Natural killer cell treated with Interleukin-12 subunit alpha and Interleukin-12 subunit beta and Interleukin-15 and Interleukin-18, amount 100 ng/mL, for 72 hours (primary cell): Measurements from ENCODE around the gene SIM2. TPM values are rescaled to one million over a fixed set of nuclear protein-coding genes. Genes with fewer than 3 reads are reported as not detected.
A peak's percentile ranks its signal among the peaks of the same experiment; 100 is the strongest.

Source experiments
- ATAC-seq, 2 donors: fragments of 150-1000 bp; cut with Tn5 transposase in 1 of 2; sonication (Bioruptor Pico), chemical (Tn5 transposase) in 1 of 2; 2 replicates each; pipeline ENCODE4 v1.10.0; 2021
- DNase-seq: peaks from one replicate; pipeline ENCODE4 v3.0.0; 2022; ENCODE audit warnings: low spot score
- H3K27ac Mint-ChIP-seq, 2 donors: 1 replicate in 1 of 2; 2 replicates in 1 of 2; pipeline ENCODE4 v1.8.0; 2022; ENCODE audit warnings: mixed read lengths in 2 of 2, mild to moderate bottlenecking in 1 of 2, moderate library complexity in 1 of 2
- H3K27me3 Mint-ChIP-seq, 2 donors: 1 replicate in 1 of 2; 2 replicates in 1 of 2; pipeline ENCODE4 v1.8.0; 2022; ENCODE audit warnings: mixed read lengths in 2 of 2
- H3K36me3 Mint-ChIP-seq: one replicate; pipeline ENCODE4 v1.8.0; 2022; ENCODE audit warnings: mixed read lengths
- H3K4me1 Mint-ChIP-seq, 2 donors: 1 replicate in 1 of 2; 2 replicates in 1 of 2; pipeline ENCODE4 v1.8.0; 2022; ENCODE audit warnings: low read depth in 2 of 2, mixed read lengths in 2 of 2, mild to moderate bottlenecking in 1 of 2
- H3K4me3 Mint-ChIP-seq: one replicate; pipeline ENCODE4 v1.8.0; 2022; ENCODE audit warnings: mixed read lengths
- H3K9me3 Mint-ChIP-seq: 2 replicates; pipeline ENCODE4 v1.8.0; 2022; ENCODE audit warnings: mixed read lengths
- total RNA-seq, 2 donors: library from RNA; stranded (reverse); gene quantifications; one replicate each; pipeline ENCODE4 v1.2.3, GENCODE V29; 2022

The SIM2 gene
- total RNA-seq, 2 donors from 2014 or later = 0.47 TPM; not detected in 1

DNA sequence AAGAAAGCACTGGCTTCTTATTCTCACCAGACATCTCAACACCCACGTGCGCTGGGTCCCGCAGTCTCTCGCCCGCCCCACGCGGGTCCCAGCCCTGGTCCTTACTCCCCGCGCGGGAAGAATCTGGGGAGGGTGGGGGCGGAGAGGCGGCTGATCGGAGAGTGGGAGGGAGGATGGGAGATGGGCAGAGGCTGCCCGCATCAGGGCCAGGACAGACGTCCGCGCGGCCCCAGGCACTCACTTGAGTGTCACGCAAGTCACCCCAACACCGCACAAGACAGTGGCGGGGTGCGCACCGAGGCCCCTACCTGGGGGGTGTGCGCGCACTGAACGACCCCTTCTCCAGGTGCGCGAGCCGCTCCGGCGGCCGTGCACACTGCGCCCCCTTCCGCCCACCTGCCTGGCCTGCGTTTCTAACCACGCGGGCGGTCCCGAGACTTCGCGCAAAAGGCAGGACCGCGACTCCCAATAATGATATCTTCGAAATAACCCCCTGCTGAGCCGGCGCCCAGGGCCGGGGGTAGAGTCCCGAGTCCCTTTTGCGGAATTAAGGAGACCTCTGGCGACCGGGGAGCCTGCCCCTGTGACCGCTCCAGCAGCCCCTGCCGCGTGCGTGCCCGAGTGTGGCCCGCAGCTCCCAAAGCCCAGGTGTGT lies 6.0 kb upstream of the SIM2 start:
- Mint-ChIP-seq H3K4me3 (no peak overlapping the region), H3K9me3 (no peaks in the 10 kb centered on the region), H3K4me1 (peaks cover 0 to 5% of the 10 kb centered on the region in 2 donors), H3K36me3 (no peaks in the 10 kb centered on the region), H3K27me3 (peaks cover 58 to 79% of the 10 kb centered on the region in 2 donors), H3K27ac (no peak overlapping the region)
- DNase-seq (no peak), ATAC-seq (no peak)

DNA sequence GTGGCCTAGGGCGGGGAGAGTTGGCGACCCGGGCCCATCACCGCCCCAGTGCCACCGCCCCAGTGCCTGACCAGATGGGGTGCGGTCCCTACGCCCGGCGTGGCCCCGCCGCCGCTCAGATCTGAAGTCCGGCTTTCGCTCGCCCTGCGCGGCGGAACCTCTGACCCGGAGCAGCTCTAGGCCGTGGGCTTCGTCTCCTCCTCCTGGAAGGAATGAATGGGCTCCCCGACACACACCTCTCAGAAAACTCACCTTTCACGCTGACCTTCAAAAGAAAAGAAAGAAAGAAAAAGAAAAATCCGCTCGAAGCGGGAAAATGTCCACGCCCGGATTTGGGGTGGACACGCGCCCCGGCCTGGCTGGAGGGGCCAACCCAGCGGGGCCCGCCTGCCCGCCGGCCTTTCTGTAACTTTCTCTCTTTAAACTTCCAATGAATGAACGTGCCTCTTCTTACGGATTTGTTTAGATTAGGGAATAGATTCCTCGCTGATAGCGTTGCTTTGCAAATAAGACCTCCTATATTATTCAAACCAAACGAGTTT lies 5.4 kb upstream of the SIM2 start:
- no peak for ATAC-seq
- Mint-ChIP-seq H3K4me1 (peaks cover 0 to 5% of the 10 kb centered on the region in 2 donors), H3K9me3 (no peaks in the 10 kb centered on the region), H3K4me3 (no peak overlapping the region), H3K36me3 (no peaks in the 10 kb centered on the region), H3K27me3 (peaks cover 55 to 75% of the 10 kb centered on the region in 2 donors), H3K27ac (no peak overlapping the region)
- DNase-seq = no peak

DNA sequence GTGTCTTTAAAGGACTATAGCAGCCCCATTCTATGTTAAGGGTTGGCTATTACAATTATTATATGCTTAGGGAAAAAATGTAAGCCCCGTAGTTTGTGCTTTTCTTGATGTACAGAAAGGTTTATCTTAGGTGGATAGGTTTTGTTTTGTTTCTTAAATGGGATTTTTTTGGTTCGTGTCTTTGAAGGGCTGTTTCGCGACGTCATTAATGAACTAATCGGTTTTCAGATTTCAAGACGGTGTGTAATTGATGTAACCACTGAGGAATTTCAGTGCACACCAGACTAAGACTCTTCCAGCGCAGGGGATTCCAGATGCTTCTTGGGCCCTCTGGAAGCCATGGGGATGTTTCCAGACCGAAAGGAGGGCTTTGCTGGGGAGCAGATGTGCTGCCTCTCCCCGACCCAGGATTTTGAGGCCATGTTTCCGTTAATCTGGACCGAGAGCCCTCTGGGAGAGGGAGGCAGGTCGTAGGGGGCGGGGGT lies 4.8 kb upstream of the SIM2 start:
- Mint-ChIP-seq H3K36me3 (no peaks in the 10 kb centered on the region), H3K4me1 (peaks cover 0 to 5% of the 10 kb centered on the region in 2 donors), H3K27ac (no peak overlapping the region), H3K27me3 (peaks cover 53 to 70% of the 10 kb centered on the region in 2 donors), H3K9me3 (no peaks in the 10 kb centered on the region), H3K4me3 (no peak overlapping the region)
- DNase-seq (no peak), ATAC-seq (no peak)

DNA sequence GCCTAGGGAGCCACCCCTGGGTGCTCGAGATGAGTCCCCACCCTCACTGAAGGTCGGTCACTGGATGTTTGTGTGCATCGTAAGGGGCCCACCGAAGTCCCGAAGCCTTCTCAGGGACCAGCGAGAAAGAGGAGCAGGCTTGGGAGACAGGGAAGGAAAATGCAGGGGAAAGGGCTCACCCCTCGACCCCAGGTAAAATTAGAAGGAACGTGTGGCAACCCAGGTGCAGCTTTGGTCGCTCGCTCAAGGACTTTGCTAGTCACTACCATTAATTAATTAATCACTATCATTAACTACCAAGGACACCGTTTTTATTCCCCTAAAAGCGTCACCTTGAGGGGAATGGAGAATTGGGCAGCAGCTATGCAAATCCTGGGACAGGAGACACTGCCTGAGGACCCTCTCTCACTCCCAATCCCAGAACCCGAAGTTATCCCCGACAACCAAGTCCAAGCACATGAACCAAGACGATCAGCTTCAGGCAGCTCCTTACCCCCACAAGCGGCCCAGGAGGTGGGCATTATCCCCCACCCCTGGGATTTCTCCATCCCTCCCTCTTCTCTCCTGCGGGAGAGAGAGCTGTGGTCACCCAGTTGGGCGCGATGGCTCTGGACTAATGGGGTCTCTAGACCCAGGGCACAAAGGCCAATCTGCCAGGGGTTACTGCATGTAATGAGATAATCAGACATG lies 4.2 kb upstream of the SIM2 start:
- peaks cover 0 to 5% of the 10 kb centered on the region in 2 donors for H3K4me1 Mint-ChIP-seq
- H3K36me3 Mint-ChIP-seq = no peaks in the 10 kb centered on the region
- H3K27ac Mint-ChIP-seq = no peak overlapping the region
- DNase-seq (no peak), ATAC-seq (no peak)
- H3K9me3 Mint-ChIP-seq = no peaks in the 10 kb centered on the region
- peaks cover 48 to 63% of the 10 kb centered on the region in 2 donors for H3K27me3 Mint-ChIP-seq
- no peak overlapping the region for H3K4me3 Mint-ChIP-seq

DNA sequence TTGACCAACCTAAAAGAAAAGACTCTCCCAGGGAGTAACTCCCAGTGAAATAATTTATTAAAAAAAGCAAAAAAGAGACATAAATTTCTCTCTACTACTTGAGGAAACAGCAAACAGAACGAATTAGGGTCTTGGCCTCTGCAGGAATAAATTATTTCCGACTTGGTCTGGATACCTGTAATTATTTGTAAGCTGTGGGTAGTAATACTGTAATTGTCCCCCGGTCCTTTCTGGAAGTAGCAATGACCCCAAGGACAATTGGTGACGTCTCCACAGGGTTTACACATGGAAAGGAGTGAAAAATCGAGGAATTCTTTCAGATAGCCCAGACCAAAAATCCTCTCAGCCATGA lies 3.7 kb upstream of the SIM2 start:
- no peak overlapping the region for H3K4me3 Mint-ChIP-seq
- no peak overlapping the region for H3K27ac Mint-ChIP-seq
- DNase-seq = no peak
- ATAC-seq = no peak
- H3K27me3 Mint-ChIP-seq = peaks cover 49 to 63% of the 10 kb centered on the region in 2 donors
- H3K9me3 Mint-ChIP-seq = no peaks in the 10 kb centered on the region
- H3K4me1 Mint-ChIP-seq = peaks cover 3 to 7% of the 10 kb centered on the region in 2 donors
- no peaks in the 10 kb centered on the region for H3K36me3 Mint-ChIP-seq

DNA sequence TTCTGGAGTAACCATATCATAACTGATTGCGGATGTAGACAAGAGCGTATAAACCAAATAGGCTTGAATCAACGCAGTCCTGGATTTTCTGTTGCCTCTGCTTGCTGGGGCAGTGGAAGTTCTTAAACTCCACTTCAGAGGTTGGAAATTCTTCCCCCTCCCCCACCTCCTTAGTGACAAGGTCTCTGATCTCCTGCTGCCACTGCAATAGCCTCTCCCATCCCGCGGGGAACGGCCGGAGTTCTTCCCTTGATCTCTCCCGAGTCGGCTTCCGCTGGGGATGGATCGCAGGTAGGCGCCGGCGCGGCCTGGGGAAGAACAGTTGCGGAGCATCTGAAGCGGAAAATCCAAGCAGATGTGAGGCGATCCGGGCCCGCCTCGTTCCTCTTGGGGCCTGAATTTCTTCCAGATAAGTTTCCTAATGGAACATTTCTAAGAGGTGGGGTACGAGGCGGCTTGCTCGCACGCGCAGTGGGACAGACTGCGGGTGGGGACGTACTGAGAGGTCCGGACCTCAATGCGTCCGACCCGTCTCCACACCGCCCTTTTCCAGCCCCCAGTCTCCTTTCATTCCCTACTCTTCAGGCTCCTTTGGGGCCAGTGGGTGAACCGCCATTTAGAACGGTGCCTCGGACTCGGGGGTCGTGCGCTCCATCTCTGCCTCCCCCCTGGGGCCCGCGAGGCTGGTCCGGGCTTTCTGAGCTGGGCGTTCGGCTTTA lies 3.1 kb upstream of the SIM2 start:
- H3K4me3 Mint-ChIP-seq = no peak overlapping the region

DNA sequence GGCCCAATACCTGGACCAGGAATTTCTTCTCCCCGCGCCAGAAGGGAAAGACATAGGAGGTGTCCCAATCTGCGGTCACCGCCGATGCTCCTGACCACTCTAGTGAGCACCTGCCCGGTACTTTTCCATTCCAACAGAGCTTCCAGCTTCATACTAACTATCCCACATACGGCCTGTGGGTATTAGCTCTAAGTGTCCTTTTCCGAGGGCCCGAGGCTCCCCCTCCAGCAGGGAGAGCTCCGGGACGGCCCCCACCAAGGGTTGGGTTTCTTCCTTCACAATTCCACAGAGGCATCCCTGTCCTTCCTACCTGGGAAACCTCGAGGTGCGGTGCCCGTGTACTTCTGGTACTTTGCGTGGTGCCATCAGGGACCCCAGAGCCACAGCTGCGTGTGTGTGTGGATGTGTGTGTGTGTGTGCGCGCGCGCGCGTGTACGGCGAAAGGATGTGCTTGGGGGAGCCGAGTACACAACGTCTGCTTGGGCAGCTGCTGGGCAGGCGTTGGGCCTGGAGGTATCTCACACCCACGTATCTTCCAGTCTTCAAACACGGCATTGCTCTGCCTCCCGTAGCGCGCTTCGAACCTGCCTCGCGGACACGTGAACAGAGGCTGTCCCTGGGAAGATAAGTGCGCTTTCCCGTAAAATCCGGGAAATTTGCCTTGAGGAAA lies 2.4 kb upstream of the SIM2 start:
- H3K4me3 Mint-ChIP-seq = no peak overlapping the region
- no peak overlapping the region for H3K27ac Mint-ChIP-seq
- ATAC-seq (no peak), DNase-seq (no peak)
- H3K9me3 Mint-ChIP-seq = no peaks in the 10 kb centered on the region
- peaks cover 49 to 58% of the 10 kb centered on the region in 2 donors for H3K27me3 Mint-ChIP-seq
- H3K36me3 Mint-ChIP-seq = no peaks in the 10 kb centered on the region
- peaks cover 8 to 12% of the 10 kb centered on the region in 2 donors for H3K4me1 Mint-ChIP-seq

More for the DNA sequence above, 3.1 kb upstream of the SIM2 start:
- Mint-ChIP-seq H3K9me3 (no peaks in the 10 kb centered on the region), H3K27ac (no peak overlapping the region), H3K36me3 (no peaks in the 10 kb centered on the region), H3K4me1 (peaks cover 7 to 12% of the 10 kb centered on the region in 2 donors), H3K27me3 (peaks cover 50 to 63% of the 10 kb centered on the region in 2 donors)
- DNase-seq (no peak), ATAC-seq (no peak)

DNA sequence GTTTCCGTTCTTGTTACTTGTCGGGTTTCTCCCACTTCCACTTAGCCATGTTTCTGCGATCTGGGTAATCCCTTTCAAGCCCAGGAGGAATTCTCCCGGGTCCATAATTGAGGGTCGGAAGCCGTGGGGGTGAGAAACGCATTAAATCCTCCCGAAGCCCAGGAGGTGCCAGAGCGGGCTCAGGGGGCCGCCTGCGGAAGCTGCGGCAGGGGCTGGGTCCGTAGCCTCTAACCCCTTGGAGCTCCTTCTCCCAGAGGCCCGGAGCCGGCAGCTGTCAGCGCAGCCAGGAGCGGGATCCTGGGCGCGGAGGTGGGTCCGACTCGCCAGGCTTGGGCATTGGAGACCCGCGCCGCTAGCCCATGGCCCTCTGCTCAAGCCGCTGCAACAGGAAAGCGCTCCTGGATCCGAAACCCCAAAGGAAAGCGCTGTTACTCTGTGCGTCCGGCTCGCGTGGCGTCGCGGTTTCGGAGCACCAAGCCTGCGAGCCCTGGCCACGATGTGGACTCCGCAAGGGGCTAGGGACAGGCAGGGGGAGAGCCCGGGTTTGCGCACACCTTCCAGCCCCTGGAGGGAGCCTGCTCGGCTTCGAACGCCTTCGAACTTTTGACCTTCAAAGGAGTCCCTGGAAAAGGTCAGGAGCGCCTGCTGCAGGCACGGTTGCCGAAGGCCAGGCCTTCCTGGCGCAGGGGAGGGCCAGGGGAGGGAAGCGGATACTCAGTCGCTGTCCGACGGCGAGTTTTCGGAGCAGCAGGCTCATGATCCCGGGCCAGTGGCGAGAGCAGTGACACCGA lies 1.7 kb upstream of the SIM2 start:
- H3K27me3 Mint-ChIP-seq = peaks cover 48 to 57% of the 10 kb centered on the region in 2 donors
- H3K9me3 Mint-ChIP-seq = no peaks in the 10 kb centered on the region
- H3K27ac Mint-ChIP-seq = no peak overlapping the region
- peaks cover 10 to 12% of the 10 kb centered on the region in 2 donors for H3K4me1 Mint-ChIP-seq
- no peak for ATAC-seq
- no peaks in the 10 kb centered on the region for H3K36me3 Mint-ChIP-seq
- DNase-seq = no peak
- no peak overlapping the region for H3K4me3 Mint-ChIP-seq

DNA sequence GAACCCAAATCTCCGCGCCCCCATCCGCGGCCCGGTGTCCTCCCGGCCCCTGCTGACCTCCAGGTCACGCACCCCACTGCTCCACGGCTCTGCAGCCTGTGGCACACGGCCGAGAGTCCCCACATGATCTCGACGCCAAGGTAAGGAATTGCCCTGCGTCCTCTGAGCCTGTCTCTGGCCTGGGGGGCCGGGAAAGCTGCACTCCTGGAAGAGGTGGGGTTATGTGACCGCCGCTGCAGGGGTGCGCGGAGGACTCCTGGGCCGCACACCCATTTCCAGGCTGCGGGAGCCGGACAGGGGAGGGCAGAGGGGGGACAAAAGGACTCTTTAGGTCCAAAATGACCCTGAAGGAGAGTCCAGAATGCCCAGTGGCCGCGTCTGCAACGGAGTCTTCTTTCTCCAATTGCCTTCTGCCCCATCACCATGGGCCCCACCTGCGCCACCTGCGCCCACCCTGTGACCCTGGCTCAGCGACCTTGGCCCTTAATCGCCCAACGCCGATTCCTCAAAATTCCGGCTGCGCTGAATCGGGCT lies 997 bp upstream of the SIM2 start:
- no peak for DNase-seq
- peaks cover 49 to 60% of the 10 kb centered on the region in 2 donors for H3K27me3 Mint-ChIP-seq
- no peak for ATAC-seq
- no peaks in the 10 kb centered on the region for H3K9me3 Mint-ChIP-seq
- no peak overlapping the region for H3K4me3 Mint-ChIP-seq
- H3K36me3 Mint-ChIP-seq = no peaks in the 10 kb centered on the region
- no peak overlapping the region for H3K27ac Mint-ChIP-seq
- H3K4me1 Mint-ChIP-seq = peaks cover 10 to 12% of the 10 kb centered on the region in 2 donors

DNA sequence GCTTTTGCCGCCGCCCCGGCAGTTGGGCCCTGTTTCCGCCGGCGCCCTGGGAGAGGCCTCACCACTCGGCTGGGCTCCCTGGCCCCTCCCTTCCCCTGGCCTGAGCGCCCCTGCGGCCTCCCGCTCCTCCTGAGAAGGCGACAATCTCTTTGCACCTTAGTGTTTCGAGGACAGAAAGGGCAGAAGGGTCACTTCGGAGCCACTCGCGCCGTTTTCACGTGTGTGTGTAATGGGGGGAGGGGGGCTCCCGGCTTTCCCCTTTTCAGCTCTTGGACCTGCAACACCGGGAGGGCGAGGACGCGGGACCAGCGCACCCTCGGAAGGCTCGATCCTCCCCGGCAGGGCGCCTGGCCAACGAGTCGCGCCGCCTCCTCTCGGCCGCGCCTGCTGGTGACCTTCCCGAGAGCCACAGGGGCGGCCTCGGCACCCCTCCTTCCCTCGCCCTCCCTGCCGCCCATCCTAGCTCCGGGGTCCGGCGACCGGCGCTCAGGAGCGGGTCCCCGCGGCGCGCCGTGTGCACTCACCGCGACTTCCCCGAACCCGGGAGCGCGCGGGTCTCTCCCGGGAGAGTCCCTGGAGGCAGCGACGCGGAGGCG lies 432 bp upstream of the SIM2 start:
- H3K36me3 Mint-ChIP-seq = no peaks in the 10 kb centered on the region
- H3K4me1 Mint-ChIP-seq = peaks cover 10 to 12% of the 10 kb centered on the region in 2 donors
- DNase-seq (no peak), ATAC-seq (no peak)
- no peak overlapping the region for H3K4me3 Mint-ChIP-seq
- no peak overlapping the region for H3K27ac Mint-ChIP-seq
- peaks cover 54 to 65% of the 10 kb centered on the region in 2 donors for H3K27me3 Mint-ChIP-seq
- no peaks in the 10 kb centered on the region for H3K9me3 Mint-ChIP-seq

DNA sequence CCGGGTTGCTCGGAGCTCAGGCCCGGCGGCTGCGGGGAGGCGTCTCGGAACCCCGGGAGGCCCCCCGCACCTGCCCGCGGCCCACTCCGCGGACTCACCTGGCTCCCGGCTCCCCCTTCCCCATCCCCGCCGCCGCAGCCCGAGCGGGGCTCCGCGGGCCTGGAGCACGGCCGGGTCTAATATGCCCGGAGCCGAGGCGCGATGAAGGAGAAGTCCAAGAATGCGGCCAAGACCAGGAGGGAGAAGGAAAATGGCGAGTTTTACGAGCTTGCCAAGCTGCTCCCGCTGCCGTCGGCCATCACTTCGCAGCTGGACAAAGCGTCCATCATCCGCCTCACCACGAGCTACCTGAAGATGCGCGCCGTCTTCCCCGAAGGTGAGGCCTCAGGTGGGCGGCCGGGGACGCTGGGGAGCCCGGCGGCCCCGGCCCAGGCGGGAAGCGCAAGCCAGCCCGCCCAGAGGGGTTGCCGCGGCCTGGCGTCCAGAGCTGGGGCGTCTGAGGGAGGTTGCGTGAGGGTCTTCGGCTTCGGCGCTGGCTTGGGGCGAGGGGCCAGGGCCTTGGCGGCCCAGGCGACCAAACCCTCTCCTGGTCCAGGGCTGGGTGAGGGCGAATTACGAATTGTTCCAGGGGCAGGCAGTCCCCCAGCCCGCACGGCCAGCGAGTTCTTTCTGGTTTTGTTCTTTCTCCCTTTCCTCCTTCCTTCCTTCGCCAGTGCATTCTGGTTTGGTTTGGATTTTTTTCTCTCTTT lies 805 bp downstream of the SIM2 start:
- H3K9me3 Mint-ChIP-seq = no peaks in the 10 kb centered on the region
- DNase-seq = no peak
- H3K36me3 Mint-ChIP-seq = no peaks in the 10 kb centered on the region
- no peak overlapping the region for H3K27ac Mint-ChIP-seq
- H3K4me3 Mint-ChIP-seq = peak overlapping the region; percentile 25
- peaks cover 50 to 54% of the 10 kb centered on the region in 2 donors for H3K27me3 Mint-ChIP-seq
- no peak for ATAC-seq
- H3K4me1 Mint-ChIP-seq = peaks cover 7 to 10% of the 10 kb centered on the region in 2 donors
